ENCODE results near the gene TTC24.
"Not testable (repeated sequence)": the region's sequence is repeated elsewhere in the genome, so short reads cannot be mapped to it uniquely, and the experiment has no call there.

TTC24 gene

GRCh38 chr1:156590326-156591180, 11.0 kb downstream of the TTC24 start:
- DNase-seq = no peak

GRCh38 chr1:156591181-156591431, 11.6 kb downstream of the TTC24 start:
- no peak for DNase-seq

- peak; percentile 8 for DNase-seq
Observed at GRCh38 chr1:156591432-156592157, 12.1 kb downstream of the TTC24 start, which contains the start of gene NAXE. Gene NAXE, plus strand, starts transcription at chr1:156591776. Its CDS starts 29 bp downstream, at chr1:156591805.

GRCh38 chr1:156592158-156592909, 12.8 kb downstream of the TTC24 start:
- DNase-seq = no peak

GRCh38 chr1:156592910-156593660, 13.6 kb downstream of the TTC24 start:
- DNase-seq = no peak

GRCh38 chr1:156593661-156593989, 14.1 kb downstream of the TTC24 start:
- DNase-seq = no peak

GRCh38 chr1:156594190-156594589, 14.7 kb downstream of the TTC24 start:
- DNase-seq = no peak

- no peak for DNase-seq
Observed at GRCh38 chr1:156595016-156595415, 15.5 kb downstream of the TTC24 start.

GRCh38 chr1:156596426-156596825, 16.9 kb downstream of the TTC24 start:
- DNase-seq = no peak

- no peak for DNase-seq
Observed at GRCh38 chr1:156598125-156598524, 18.6 kb downstream of the TTC24 start.

GRCh38 chr1:156598731-156599432, 19.4 kb downstream of the TTC24 start:
- no peak for DNase-seq

GRCh38 chr1:156599811-156600210, 20.3 kb downstream of the TTC24 start:
- DNase-seq = no peak

- peak; percentile 60 for DNase-seq
Observed at GRCh38 chr1:156600733-156601121, 21.2 kb downstream of the TTC24 start.

GRCh38 chr1:156601122-156601830, 21.8 kb downstream of the TTC24 start, which contains the start of gene GPATCH4:
Gene GPATCH4, minus strand, starts transcription at chr1:156601479.
- DNase-seq = peak; percentile 86

GRCh38 chr1:156601892-156602291, 22.4 kb downstream of the TTC24 start:
- no peak for DNase-seq

- no peak for DNase-seq
Observed at GRCh38 chr1:156602557-156602993, 23.1 kb downstream of the TTC24 start.

- DNase-seq = not testable (repeated sequence)
Observed at GRCh38 chr1:156607344-156607743, 27.8 kb downstream of the TTC24 start.

GRCh38 chr1:156608036-156608674, 28.6 kb downstream of the TTC24 start:
- peak; percentile 82 for DNase-seq

- DNase-seq = peak; percentile 10
Observed at GRCh38 chr1:156608981-156609380, 29.5 kb downstream of the TTC24 start.

- DNase-seq = not testable (repeated sequence)
Observed at GRCh38 chr1:156610072-156610471, 30.5 kb downstream of the TTC24 start.

GRCh38 chr1:156612666-156613065, 33.1 kb downstream of the TTC24 start:
- DNase-seq = no peak

All from kidney glomerular epithelial cell (primary cell).